HepG2 (cell line): Measurements from ENCODE around the gene HTD2. TPM values are rescaled to one million over a fixed set of nuclear protein-coding genes. Genes with fewer than 3 reads are reported as not detected.

Source experiments
- ATAC-seq: fragments of 200-7000 bp; cut with Tn5 transposase; 3 replicates; pipeline ENCODE4 v1.9.1; 2020; ENCODE audit warnings: mild to moderate bottlenecking, moderate library complexity
- BruUV-seq: library from RNA; stranded (reverse); fragments of 400-500 nt; replicated peaks from 2 replicates; lab custom pipeline; 2021; lab: Mats Ljungman, UMichigan
- CTCF ChIA-PET: fragments of 300-600 bp; formaldehyde crosslinking; extraction: SDS; loops from one replicate; lab custom pipeline; 2021; ENCODE audit warnings: low total read pairs, inconsistent platforms, low intra/inter-chr PET ratio; lab: Yijun Ruan, JAX
- POLR2A ChIA-PET: fragments of 350-600 bp; sonication (Branson Sonifier 250); formaldehyde crosslinking; loops from one replicate; lab custom pipeline; 2020; ENCODE audit warnings: antibody characterized with exemption, inconsistent platforms; lab: Yijun Ruan, JAX
- DNase-seq: peaks from one replicate; pipeline ENCODE4 v3.0.0-alpha.2; 2015; ENCODE audit warnings: low spot score
- FAIRE-seq: peaks from 3 replicates; lab custom pipeline; 2011; peaks lifted over from hg19 to GRCh38; lab: Jason Lieb, UNC
- H2AFZ ChIP-seq: one replicate; pipeline ENCODE4 v1.6.1; 2011; ENCODE audit warnings: low read length, inconsistent platforms
- H3K27ac ChIP-seq: fragments of 300-600 bp; 3 replicates; pipeline ENCODE4 v1.8.0; 2011; ENCODE audit warnings: mixed run types, mild to moderate bottlenecking, mixed read lengths, low read length, inconsistent platforms; ENCODE audit not compliant: insufficient read depth; ENCODE audit errors: extremely low read length
- H3K27me3 ChIP-seq, 2 experiments: fragments of 200-600 bp in 1 of 2; 2 replicates in 1 of 2; 3 replicates in 1 of 2; pipeline versions ENCODE4 v1.6.0 to v1.8.0; 2011; ENCODE audit warnings: low read length in 2 of 2, mild to moderate bottlenecking in 2 of 2, moderate library complexity in 2 of 2, inconsistent platforms in 1 of 2; ENCODE audit not compliant: insufficient read depth in 2 of 2, control insufficient read depth in 1 of 2
- H3K36me3 ChIP-seq, 2 experiments: fragments of 200-600 bp in 1 of 2; replicated peaks in 1 of 2; 2 replicates in 1 of 2; 3 replicates in 1 of 2; pipeline versions ENCODE4 v1.5.1 to v1.8.0; 2011; ENCODE audit warnings: low read length in 2 of 2, inconsistent platforms in 1 of 2; ENCODE audit not compliant: insufficient read depth in 2 of 2, control insufficient read depth in 1 of 2
- H3K4me1 ChIP-seq: 2 replicates; pipeline ENCODE4 v1.5.1; 2012; ENCODE audit warnings: low read length, inconsistent platforms; ENCODE audit not compliant: insufficient read depth
- H3K4me2 ChIP-seq: 2 replicates; pipeline ENCODE4 v1.6.0; 2011; ENCODE audit warnings: low read depth, low read length, inconsistent platforms
- H3K4me3 ChIP-seq, 3 experiments: fragments of 200-600 bp in 1 of 3; sonication (generic), shearing (Covaris generic) in 1 of 3; replicated peaks in 1 of 3; 2 replicates each; pipeline ENCODE4 v1.5.1; 2011 to 2016; ENCODE audit warnings: low read length in 3 of 3, inconsistent platforms in 2 of 3, low read depth in 2 of 3, mild to moderate bottlenecking in 2 of 3, control low read depth in 1 of 3, mixed read lengths in 1 of 3; ENCODE audit not compliant: insufficient read depth in 1 of 3
- H3K79me2 ChIP-seq: one replicate; pipeline ENCODE4 v1.6.1; 2011; ENCODE audit warnings: low read length, inconsistent platforms; ENCODE audit not compliant: insufficient read depth
- H3K9ac ChIP-seq: 2 replicates; pipeline ENCODE4 v1.6.0; 2011; ENCODE audit warnings: mild to moderate bottlenecking, low read depth, low read length, inconsistent platforms; ENCODE audit not compliant: insufficient read depth
- H3K9me3 ChIP-seq: 2 replicates; pipeline ENCODE4 v1.5.1; 2012; ENCODE audit warnings: mild to moderate bottlenecking, low read length
- H4K20me1 ChIP-seq: 2 replicates; pipeline ENCODE4 v1.6.0; 2011; ENCODE audit warnings: inconsistent platforms, mild to moderate bottlenecking, low read length, moderate library complexity; ENCODE audit not compliant: insufficient read depth
- DNMT1 ChIP-seq: sonication (generic); formaldehyde crosslinking; IDR thresholded peaks from 2 replicates; pipeline ENCODE4 v1.5.1; 2020; ENCODE audit warnings: mild to moderate bottlenecking, missing genetic modification reagents
- FOXJ3 ChIP-seq: sonication (generic); formaldehyde crosslinking; IDR thresholded peaks from 2 replicates; pipeline ENCODE4 v1.4.0; 2020; ENCODE audit warnings: missing genetic modification reagents, mild to moderate bottlenecking, borderline replicate concordance
- GLI4 ChIP-seq: sonication (generic); formaldehyde crosslinking; IDR thresholded peaks from 2 replicates; pipeline ENCODE4 v1.5.1; 2020; ENCODE audit warnings: missing genetic modification reagents, mild to moderate bottlenecking, moderate library complexity, borderline replicate concordance
- HOXA5 ChIP-seq: sonication (generic); formaldehyde crosslinking; IDR thresholded peaks from 2 replicates; pipeline ENCODE4 v1.4.0; 2020; ENCODE audit warnings: missing genetic modification reagents
- JUND ChIP-seq: sonication (generic); formaldehyde crosslinking; IDR thresholded peaks from 2 replicates; pipeline ENCODE4 v1.8.0; 2022; ENCODE audit warnings: mild to moderate bottlenecking, missing genetic modification reagents
- KDM4B ChIP-seq: sonication (generic); formaldehyde crosslinking; IDR thresholded peaks from 2 replicates; pipeline ENCODE4 v1.4.0; 2020; ENCODE audit warnings: missing genetic modification reagents
- KDM5A ChIP-seq: fragments of 200-600 bp; sonication (generic); IDR thresholded peaks from 2 replicates; pipeline ENCODE4 v1.7.0; 2018; ENCODE audit warnings: antibody characterized with exemption, mild to moderate bottlenecking, low read length, borderline replicate concordance
- LCORL ChIP-seq, 2 experiments: fragments of 450-650 bp in 1 of 2; sonication (generic) in 1 of 2; formaldehyde crosslinking in 1 of 2; IDR thresholded peaks; 2 replicates each; pipeline versions ENCODE4 v1.5.0 to v1.6.1; 2017 to 2020; ENCODE audit warnings: antibody characterized with exemption in 1 of 2, missing genetic modification reagents in 1 of 2
- NFKB2 ChIP-seq: sonication (generic); formaldehyde crosslinking; IDR thresholded peaks from 2 replicates; pipeline ENCODE4 v1.4.0; 2020; ENCODE audit warnings: missing genetic modification reagents, borderline replicate concordance
- SNAPC2 ChIP-seq: sonication (generic); formaldehyde crosslinking; IDR thresholded peaks from 2 replicates; pipeline ENCODE4 v1.8.1; 2022; ENCODE audit warnings: mild to moderate bottlenecking, missing genetic modification reagents
- SP140L ChIP-seq: sonication (generic); formaldehyde crosslinking; IDR thresholded peaks from 2 replicates; pipeline ENCODE4 v1.4.0; 2020; ENCODE audit warnings: missing genetic modification reagents, borderline replicate concordance
- STAT5B ChIP-seq: sonication (generic); formaldehyde crosslinking; IDR thresholded peaks from 2 replicates; pipeline ENCODE4 v1.4.0; 2020; ENCODE audit warnings: missing genetic modification reagents
- SUZ12 ChIP-seq: fragments of 150-350 bp; IDR thresholded peaks from 2 replicates; pipeline ENCODE4 v1.6.1; 2014; ENCODE audit warnings: low read depth, low read length
- TIGD3 ChIP-seq: sonication (generic); formaldehyde crosslinking; IDR thresholded peaks from 2 replicates; pipeline ENCODE4 v1.5.1; 2020; ENCODE audit warnings: mild to moderate bottlenecking, missing genetic modification reagents, borderline replicate concordance
- ZBED4 ChIP-seq: sonication (generic); formaldehyde crosslinking; IDR thresholded peaks from 2 replicates; pipeline ENCODE4 v1.4.0; 2020; ENCODE audit warnings: missing genetic modification reagents, borderline replicate concordance
- ZNF20 ChIP-seq: sonication (generic); formaldehyde crosslinking; IDR thresholded peaks from 2 replicates; pipeline ENCODE4 v1.4.0; 2020; ENCODE audit warnings: mild to moderate bottlenecking, moderate library complexity, missing genetic modification reagents
- ZNF333 ChIP-seq: sonication (generic); formaldehyde crosslinking; IDR thresholded peaks from 2 replicates; pipeline ENCODE4 v1.4.0; 2020; ENCODE audit warnings: mild to moderate bottlenecking, missing genetic modification reagents, borderline replicate concordance
- WGBS: methylation state at CpG from one replicate; pipeline ENCODE4 v1.1.6; 2017; ENCODE audit warnings: low lambda C conversion rate; 5-methylcytosine and 5-hydroxymethylcytosine counted together
- in situ Hi-C: cut with HindIII; loops from 2 replicates; pipeline ENCODE4 v1.10.0; 2017; ENCODE audit warnings: low pct_unique_long_range_greater_than_20kb; ENCODE audit not compliant: extremely low pct_ligation_motif_present
- intact Hi-C: fragments of 100-400 bp; cut with micrococcal nuclease; formaldehyde crosslinking; loops from one replicate; pipeline ENCODE4 v1.10.0; 2022; ENCODE audit not compliant: unreplicated experiment
- polyA plus RNA-seq, 8 experiments: library from polyadenylated mRNA; depleted of rRNA in 3 of 8; stranded (reverse) in 7 of 8; unstranded in 1 of 8; fragments of >200 nt; fragmentation: Illumina TruSeq in 4 of 8; extraction: Trizol in 4 of 8; gene quantifications; 2 replicates each; pipeline versions ENCODE4 v1.2.1 to v1.2.3, GENCODE V29; 2011 to 2016; ENCODE audit warnings: low read depth in 4 of 8, missing spikeins in 1 of 8, mixed read lengths in 1 of 8; ENCODE audit not compliant: insufficient read depth in 1 of 8
- total RNA-seq, 5 experiments: library from RNA; depleted of rRNA; stranded (reverse); fragments of >200 nt; fragmentation: Illumina TruSeq; extraction: Trizol; gene quantifications; 2 replicates each; pipeline ENCODE4 v1.2.3, GENCODE V29; 2016; ENCODE audit warnings: low read depth in 1 of 5
- TF ChIP-seq, protein P1 (sequence below): sonication (generic); formaldehyde crosslinking; conservative IDR thresholded peaks from 2 replicates; pipeline ENCODE4 v1.4.0; 2020; ENCODE audit warnings: missing genetic modification reagents

Gene HTD2
- total and polyA plus RNA-seq, 2 of the 13 experiments (the other 11 are each of a cell fraction or from before 2014, with no cell fraction given): 8.6 to 13.7 TPM

GRCh38 chr3:58271901-58272501, 34.3 kb upstream of the HTD2 start (continued):
- TF ChIP-seq KDM5A (no peak), STAT5B (CRISPR knock-in tag) (no peak)
- TF ChIP-seq, protein P1, sequence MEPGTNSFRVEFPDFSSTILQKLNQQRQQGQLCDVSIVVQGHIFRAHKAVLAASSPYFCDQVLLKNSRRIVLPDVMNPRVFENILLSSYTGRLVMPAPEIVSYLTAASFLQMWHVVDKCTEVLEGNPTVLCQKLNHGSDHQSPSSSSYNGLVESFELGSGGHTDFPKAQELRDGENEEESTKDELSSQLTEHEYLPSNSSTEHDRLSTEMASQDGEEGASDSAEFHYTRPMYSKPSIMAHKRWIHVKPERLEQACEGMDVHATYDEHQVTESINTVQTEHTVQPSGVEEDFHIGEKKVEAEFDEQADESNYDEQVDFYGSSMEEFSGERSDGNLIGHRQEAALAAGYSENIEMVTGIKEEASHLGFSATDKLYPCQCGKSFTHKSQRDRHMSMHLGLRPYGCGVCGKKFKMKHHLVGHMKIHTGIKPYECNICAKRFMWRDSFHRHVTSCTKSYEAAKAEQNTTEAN: no peak

GRCh38 chr3:58272891-58273290, 33.4 kb upstream of the HTD2 start:
- no peak overlapping the region for H3K27ac ChIP-seq
- H2AFZ ChIP-seq: no peak overlapping the region
- no peaks in the 10 kb centered on the region for H3K27me3 ChIP-seq
- in situ Hi-C loops (no loop called here), intact Hi-C loops (no loop called here)
- H3K4me2 ChIP-seq: no peak overlapping the region
- WGBS: 95% methylated on average over 3 of the region's 3 CpGs
- CTCF ChIA-PET: no interaction called here
- H3K9me3 ChIP-seq: no peaks in the 10 kb centered on the region
- ATAC-seq (no peak), FAIRE-seq (no peak), DNase-seq (no peak)
- no peak overlapping the region for H3K4me3 ChIP-seq
- H3K79me2 ChIP-seq: no peaks in the 10 kb centered on the region
- H3K36me3 ChIP-seq: peaks cover 6 to 18% of the 10 kb centered on the region in 2 experiments; a peak in 4 of 5 replicates
- H4K20me1 ChIP-seq: no peaks in the 10 kb centered on the region
- H3K4me1 ChIP-seq: 0 out of 2 replicates have a peak, but pooled peaks cover 6% of the 10 kb centered on the region
- POLR2A ChIA-PET: no interaction called here
- no TSS peak for BruUV-seq
- H3K9ac ChIP-seq: no peak overlapping the region
- TF ChIP-seq LCORL (IDR thresholded peaks at IDR 0.05) (no peak), LCORL (CRISPR knock-in tag; IDR thresholded peaks at IDR 0.05) (no peak), FOXJ3 (CRISPR knock-in tag) (no peak), KDM4B (CRISPR knock-in tag) (no peak), SP140L (no peak), ZNF333 (no peak), GLI4 (CRISPR knock-in tag) (no peak), SUZ12 (no peak), DNMT1 (CRISPR knock-in tag) (no peak), JUND (CRISPR knock-in tag) (no peak), ZNF20 (CRISPR knock-in tag) (no peak), ZBED4 (CRISPR knock-in tag) (no peak), NFKB2 (CRISPR knock-in tag) (no peak), HOXA5 (CRISPR knock-in tag) (no peak), TIGD3 (CRISPR knock-in tag) (no peak), SNAPC2 (CRISPR knock-in tag) (no peak)
